H9 (cell line): ENCODE data around the gene FARS2. TPM values are rescaled to one million over a fixed set of nuclear protein-coding genes. Genes with fewer than 3 reads are reported as not detected.

Experiments
- DNase-seq: peaks from one replicate; pipeline ENCODE4 v3.0.0-alpha.2; 2017
- H2AFZ ChIP-seq: one replicate; pipeline ENCODE4 v1.6.1; 2013; ENCODE audit warnings: mild to moderate bottlenecking, low read length, control low read depth, moderate library complexity
- H2AK5ac ChIP-seq: 2 replicates; pipeline ENCODE4 v1.6.1; 2013; ENCODE audit warnings: low read length, control low read depth, mixed read lengths; ENCODE audit not compliant: insufficient read length
- H2BK120ac ChIP-seq: one replicate; pipeline ENCODE4 v1.6.1; 2013; ENCODE audit warnings: low read depth, mild to moderate bottlenecking, low read length, control low read depth, inconsistent platforms; ENCODE audit not compliant: poor library complexity, severe bottlenecking
- H2BK12ac ChIP-seq: 2 replicates; pipeline ENCODE4 v1.6.1; 2013; ENCODE audit warnings: low read length, control low read depth, mixed read lengths, low read depth; ENCODE audit not compliant: insufficient read length
- H2BK15ac ChIP-seq: 2 replicates; pipeline ENCODE4 v1.6.1; 2013; ENCODE audit warnings: low read depth, low read length, control low read depth
- H2BK20ac ChIP-seq: one replicate; pipeline ENCODE4 v1.6.1; 2013; ENCODE audit warnings: low read depth, mild to moderate bottlenecking, low read length, control low read depth, inconsistent platforms; ENCODE audit not compliant: poor library complexity, severe bottlenecking
- H2BK5ac ChIP-seq: 2 replicates; pipeline ENCODE4 v1.6.1; 2013; ENCODE audit warnings: low read length, control low read depth, mixed read lengths; ENCODE audit not compliant: insufficient read length
- H3K14ac ChIP-seq: 2 replicates; pipeline ENCODE4 v1.6.1; 2013; ENCODE audit warnings: low read length, control low read depth; ENCODE audit not compliant: insufficient read depth
- H3K18ac ChIP-seq: 2 replicates; pipeline ENCODE4 v1.6.1; 2013; ENCODE audit warnings: low read depth, mild to moderate bottlenecking, mixed read lengths, low read length, control low read depth; ENCODE audit not compliant: insufficient read length
- H3K23ac ChIP-seq: 2 replicates; pipeline ENCODE4 v1.6.1; 2013; ENCODE audit warnings: low read length, control low read depth, mixed read lengths, low read depth; ENCODE audit not compliant: insufficient read length
- H3K23me2 ChIP-seq: 2 replicates; pipeline ENCODE4 v1.6.1; 2013; ENCODE audit warnings: low read depth, mild to moderate bottlenecking, mixed read lengths, low read length, control low read depth; ENCODE audit not compliant: insufficient read length, poor library complexity, severe bottlenecking
- H3K27ac ChIP-seq: 2 replicates; pipeline ENCODE4 v1.5.1; 2013; ENCODE audit warnings: low read length, control low read depth, mixed read lengths, low read depth; ENCODE audit not compliant: insufficient read length
- H3K27me3 ChIP-seq: 2 replicates; pipeline ENCODE4 v1.6.1; 2013; ENCODE audit warnings: low read length, control low read depth, inconsistent platforms; ENCODE audit not compliant: insufficient read depth
- H3K4ac ChIP-seq: 2 replicates; pipeline ENCODE4 v1.6.1; 2013; ENCODE audit warnings: low read depth, mild to moderate bottlenecking, control low read depth, inconsistent platforms, low read length, moderate library complexity
- H3K4me1 ChIP-seq: 2 replicates; pipeline ENCODE4 v1.6.1; 2013; ENCODE audit warnings: low read length, control low read depth, inconsistent platforms; ENCODE audit not compliant: insufficient read depth
- H3K4me2 ChIP-seq: 2 replicates; pipeline ENCODE4 v1.6.1; 2013; ENCODE audit warnings: low read length, control low read depth, mixed read lengths; ENCODE audit not compliant: insufficient read length, insufficient read depth
- H3K56ac ChIP-seq: 2 replicates; pipeline ENCODE4 v1.6.1; 2013; ENCODE audit warnings: low read depth, mild to moderate bottlenecking, mixed read lengths, low read length, control low read depth; ENCODE audit not compliant: insufficient read length
- H3K79me1 ChIP-seq: 2 replicates; pipeline ENCODE4 v1.6.1; 2013; ENCODE audit warnings: low read depth, mild to moderate bottlenecking, moderate library complexity, low read length, control low read depth, inconsistent platforms; ENCODE audit not compliant: insufficient read depth, poor library complexity, severe bottlenecking
- H3K79me2 ChIP-seq: 2 replicates; pipeline ENCODE4 v1.6.1; 2013; ENCODE audit warnings: low read length, control low read depth, inconsistent platforms; ENCODE audit not compliant: insufficient read depth
- H3K9ac ChIP-seq: 2 replicates; pipeline ENCODE4 v1.6.1; 2013; ENCODE audit warnings: low read length, control low read depth, mixed read lengths; ENCODE audit not compliant: insufficient read length; ENCODE audit errors: extremely low read depth
- H3K9me3 ChIP-seq: one replicate; pipeline ENCODE4 v1.6.1; 2013; ENCODE audit warnings: low read depth, low read length, inconsistent platforms; ENCODE audit not compliant: control insufficient read depth
- H3T11ph ChIP-seq: one replicate; pipeline ENCODE4 v1.6.1; 2013; ENCODE audit warnings: mild to moderate bottlenecking, low read length, control low read depth, inconsistent platforms
- H4K20me1 ChIP-seq: one replicate; pipeline ENCODE4 v1.6.1; 2013; ENCODE audit not compliant: control insufficient read depth, insufficient read length, insufficient read depth
- H4K5ac ChIP-seq: 2 replicates; pipeline ENCODE4 v1.6.1; 2013; ENCODE audit warnings: low read depth, mild to moderate bottlenecking, mixed read lengths, low read length, control low read depth; ENCODE audit not compliant: insufficient read length
- H4K8ac ChIP-seq: replicated peaks from 2 replicates; pipeline ENCODE4 v1.6.1; 2013; ENCODE audit warnings: low read length, control low read depth, mixed read lengths, low read depth; ENCODE audit not compliant: insufficient read length
- H4K91ac ChIP-seq: 2 replicates; pipeline ENCODE4 v1.6.1; 2013; ENCODE audit warnings: low read depth, mild to moderate bottlenecking, moderate library complexity, mixed read lengths, low read length, control low read depth; ENCODE audit not compliant: insufficient read length
- H3K27ac Mint-ChIP-seq, 3 experiments: 2 replicates in 2 of 3; 3 replicates in 1 of 3; pipeline ENCODE4 v1.8.0; 2020 to 2021; ENCODE audit warnings: mixed read lengths in 3 of 3, mild to moderate bottlenecking in 1 of 3, moderate library complexity in 1 of 3
- H3K27me3 Mint-ChIP-seq: 2 replicates; pipeline ENCODE4 v1.8.0; 2021; ENCODE audit warnings: low read depth, mild to moderate bottlenecking, moderate library complexity, mixed read lengths
- H3K36me3 Mint-ChIP-seq, 3 experiments: 2 replicates in 2 of 3; 3 replicates in 1 of 3; pipeline ENCODE4 v1.8.0; 2020 to 2021; ENCODE audit warnings: low read depth in 3 of 3, mixed read lengths in 3 of 3; ENCODE audit not compliant: insufficient read depth in 1 of 3
- H3K4me1 Mint-ChIP-seq, 2 experiments: 2 replicates each; pipeline ENCODE4 v1.8.0; 2020; ENCODE audit warnings: mixed read lengths in 2 of 2
- H3K4me3 Mint-ChIP-seq, 2 experiments: 2 replicates in 1 of 2; 3 replicates in 1 of 2; pipeline ENCODE4 v1.8.0; 2020 to 2021; ENCODE audit warnings: mild to moderate bottlenecking in 2 of 2, mixed read lengths in 2 of 2, moderate library complexity in 1 of 2
- H3K9me3 Mint-ChIP-seq, 2 experiments: 2 replicates in 1 of 2; 3 replicates in 1 of 2; pipeline ENCODE4 v1.8.0; 2020; ENCODE audit warnings: mild to moderate bottlenecking in 2 of 2, mixed read lengths in 2 of 2, moderate library complexity in 1 of 2
- CTCF ChIP-seq: fragments of 200-600 bp; sonication (generic); conservative IDR thresholded peaks from 3 replicates; pipeline ENCODE4 v1.8.0; 2021; ENCODE audit warnings: antibody characterized with exemption, mild to moderate bottlenecking
- WGBS: extraction: QIAGEN DNeasy Blood & Tissue Kit; methylation state at CpG from one replicate; pipeline ENCODE4 v1.1.7; 2013; ENCODE audit warnings: missing lambda C conversion rate, low lambda C conversion rate, mixed read lengths; ENCODE audit not compliant: insufficient read length; ENCODE audit errors: extremely low coverage; 5-methylcytosine and 5-hydroxymethylcytosine counted together
- total RNA-seq: library from RNA; stranded (reverse); gene quantifications from 2 replicates; pipeline ENCODE4 v1.2.1, GENCODE V29; 2021

The FARS2 gene
- total RNA-seq, 1 experiment from 2014 or later: 8.5 TPM

GRCh38 chr6:5771759-5772390, 510.6 kb downstream of the FARS2 start:
- no peak overlapping the region for H3K4ac ChIP-seq
- no peaks in the 10 kb centered on the region for H3K79me1 ChIP-seq
- no CpG with 5 or more reads among the region's 6 CpGs for WGBS
- no peaks in the 10 kb centered on the region for H3K79me2 ChIP-seq
- H2BK5ac ChIP-seq: no peak overlapping the region
- no peak for TF ChIP-seq CTCF
- H3K23ac ChIP-seq: no peak overlapping the region
- no peak overlapping the region for H3K27ac ChIP-seq
- H3K56ac ChIP-seq: no peak overlapping the region
- H2BK20ac ChIP-seq: no peak overlapping the region
- DNase-seq: no peak
- H4K8ac ChIP-seq: no peak overlapping the region
- no peak overlapping the region for H2BK120ac ChIP-seq
- no peak overlapping the region for H2BK15ac ChIP-seq
- H2AK5ac ChIP-seq: no peak overlapping the region
- H4K5ac ChIP-seq: no peak overlapping the region
- H3T11ph ChIP-seq: no peak overlapping the region
- H3K4me2 ChIP-seq: no peak overlapping the region
- peaks cover 9 to 17% (median 12%) of the 10 kb centered on the region in 3 experiments for H3K36me3 Mint-ChIP-seq
- no peaks in the 10 kb centered on the region for H3K23me2 ChIP-seq
- H4K20me1 ChIP-seq: no peaks in the 10 kb centered on the region
- no peaks in the 10 kb centered on the region for H3K27me3 ChIP-seq
- H2BK12ac ChIP-seq: no peak overlapping the region
- H2AFZ ChIP-seq: no peak overlapping the region
- H3K18ac ChIP-seq: no peak overlapping the region
- H3K14ac ChIP-seq: no peak overlapping the region
- no peaks in the 10 kb centered on the region for H3K9me3 ChIP-seq
- no peak overlapping the region for H4K91ac ChIP-seq
- H3K27me3 Mint-ChIP-seq: no peaks in the 10 kb centered on the region
- no peaks in the 10 kb centered on the region for H3K4me1 ChIP-seq
- no peak overlapping the region for H3K9ac ChIP-seq
- no peak overlapping the region for H3K27ac Mint-ChIP-seq
- H3K4me3 Mint-ChIP-seq: no peak overlapping the region
- no peaks in the 10 kb centered on the region for H3K4me1 Mint-ChIP-seq
- H3K9me3 Mint-ChIP-seq: peaks cover 21 to 23% of the 10 kb centered on the region in 2 experiments
